ENCODE results near the gene PRTN3. TPM values are rescaled to one million over a fixed set of nuclear protein-coding genes. Genes with fewer than 3 reads are reported as not detected.

The PRTN3 gene
- total RNA-seq, 4 donors from 2014 or later: not detected

DNA sequence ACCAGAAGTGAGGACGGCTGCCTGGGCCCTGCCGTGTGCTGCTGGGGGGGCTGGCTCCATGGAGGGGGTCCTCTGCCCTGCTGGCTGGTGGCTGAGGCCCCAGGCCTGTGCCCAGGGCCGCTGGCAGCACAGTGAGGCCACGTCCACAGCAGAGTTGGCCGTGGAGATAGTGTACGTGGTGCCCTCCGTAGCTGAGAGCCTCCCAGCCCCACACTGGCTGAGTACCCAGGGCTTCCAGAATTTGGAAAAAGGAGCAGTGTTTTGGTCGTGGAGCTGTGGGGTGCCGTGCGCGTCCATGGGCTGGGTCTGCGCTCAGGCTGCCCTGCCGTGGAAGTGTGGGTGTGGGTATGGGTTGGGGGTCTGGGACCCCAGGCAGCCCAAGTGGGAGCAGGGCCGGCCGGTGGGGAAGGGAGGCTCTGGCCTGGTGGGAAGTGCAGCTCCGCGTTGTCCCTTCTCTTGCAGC, 37.7 kb upstream of the PRTN3 start:
- Histone ChIP-seq H3K27ac (peak overlapping the region in 3 of 4 donors; percentile 63 to 99 (median 71)), H3K27me3 (no peaks in the 10 kb centered on the region), H3K9me3 (no peaks in the 10 kb centered on the region), H3K4me1 (peaks cover 5 to 88% (median 54%) of the 10 kb centered on the region in 3 donors), H3K4me3 (peak overlapping the region in 1 of 2 donors; percentile 98), H3K36me3 (peaks cover 0 to 64% of the 10 kb centered on the region in 2 donors)
- WGBS, 2 donors (ENCODE audit: low coverage in 1 of 2): 20% methylated on average over 4 of the region's 17 CpGs; no CpG with 5 or more reads in 1 of the 2 donors
- no peak for TF ChIP-seq POLR2A (IDR thresholded peaks at IDR 0.05)
- no peak for TF ChIP-seq POLR2AphosphoS5 (IDR thresholded peaks at IDR 0.05)
- TF ChIP-seq EP300 (IDR thresholded peaks at IDR 0.05): no peak
- TF ChIP-seq, protein P1, sequence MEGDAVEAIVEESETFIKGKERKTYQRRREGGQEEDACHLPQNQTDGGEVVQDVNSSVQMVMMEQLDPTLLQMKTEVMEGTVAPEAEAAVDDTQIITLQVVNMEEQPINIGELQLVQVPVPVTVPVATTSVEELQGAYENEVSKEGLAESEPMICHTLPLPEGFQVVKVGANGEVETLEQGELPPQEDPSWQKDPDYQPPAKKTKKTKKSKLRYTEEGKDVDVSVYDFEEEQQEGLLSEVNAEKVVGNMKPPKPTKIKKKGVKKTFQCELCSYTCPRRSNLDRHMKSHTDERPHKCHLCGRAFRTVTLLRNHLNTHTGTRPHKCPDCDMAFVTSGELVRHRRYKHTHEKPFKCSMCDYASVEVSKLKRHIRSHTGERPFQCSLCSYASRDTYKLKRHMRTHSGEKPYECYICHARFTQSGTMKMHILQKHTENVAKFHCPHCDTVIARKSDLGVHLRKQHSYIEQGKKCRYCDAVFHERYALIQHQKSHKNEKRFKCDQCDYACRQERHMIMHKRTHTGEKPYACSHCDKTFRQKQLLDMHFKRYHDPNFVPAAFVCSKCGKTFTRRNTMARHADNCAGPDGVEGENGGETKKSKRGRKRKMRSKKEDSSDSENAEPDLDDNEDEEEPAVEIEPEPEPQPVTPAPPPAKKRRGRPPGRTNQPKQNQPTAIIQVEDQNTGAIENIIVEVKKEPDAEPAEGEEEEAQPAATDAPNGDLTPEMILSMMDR (IDR thresholded peaks at IDR 0.05): no peak
- ATAC-seq: no peak

DNA sequence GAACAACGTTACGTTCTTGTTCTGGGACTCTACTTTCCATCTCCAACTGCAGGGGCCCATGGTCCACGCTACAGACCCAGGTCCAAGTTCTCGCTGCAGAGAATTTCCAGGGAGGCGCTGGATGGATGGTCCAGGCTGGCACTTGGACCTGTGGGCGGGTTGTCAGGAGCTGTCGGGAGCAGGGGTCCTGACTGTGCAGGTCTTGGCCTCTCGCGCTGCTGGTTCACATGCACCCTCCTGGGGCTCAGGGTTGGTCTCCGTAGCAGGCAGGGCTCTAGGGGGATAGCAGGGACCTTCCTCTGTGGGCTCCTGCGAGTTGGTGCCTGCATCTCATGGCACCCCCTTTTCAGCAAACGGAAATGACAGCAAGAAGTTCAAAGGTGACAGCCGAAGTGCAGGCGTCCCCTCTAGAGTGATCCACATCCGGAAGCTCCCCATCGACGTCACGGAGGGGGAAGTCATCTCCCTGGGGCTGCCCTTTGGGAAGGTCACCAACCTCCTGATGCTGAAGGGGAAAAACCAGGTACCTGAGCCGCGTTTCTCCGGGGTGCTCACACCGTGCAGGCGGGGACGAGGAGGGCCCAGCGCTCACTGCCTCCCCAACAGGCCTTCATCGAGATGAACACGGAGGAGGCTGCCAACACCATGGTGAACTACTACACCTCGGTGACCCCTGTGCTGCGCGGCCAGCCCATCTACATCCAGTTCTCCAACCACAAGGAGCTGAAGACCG, 36.9 kb upstream of the PRTN3 start:
- no peaks in the 10 kb centered on the region for H3K27me3 ChIP-seq
- H3K4me3 ChIP-seq: no peak overlapping the region
- H3K9me3 ChIP-seq: no peaks in the 10 kb centered on the region
- H3K36me3 ChIP-seq: peaks cover 0 to 72% of the 10 kb centered on the region in 2 donors
- no peak for ATAC-seq
- WGBS, 2 donors (ENCODE audit: low coverage in 1 of 2): 71% methylated on average over 10 of the region's 31 CpGs; no CpG with 5 or more reads in 1 of the 2 donors
- TF ChIP-seq POLR2AphosphoS5 (IDR thresholded peaks at IDR 0.05) (no peak), POLR2A (IDR thresholded peaks at IDR 0.05) (no peak), EP300 (IDR thresholded peaks at IDR 0.05) (no peak)
- TF ChIP-seq, protein P1 (IDR thresholded peaks at IDR 0.05): no peak
- H3K4me1 ChIP-seq: peaks cover 5 to 81% (median 48%) of the 10 kb centered on the region in 3 donors
- H3K27ac ChIP-seq: peak overlapping the region in 2 of 4 donors; percentile 71 to 99

DNA sequence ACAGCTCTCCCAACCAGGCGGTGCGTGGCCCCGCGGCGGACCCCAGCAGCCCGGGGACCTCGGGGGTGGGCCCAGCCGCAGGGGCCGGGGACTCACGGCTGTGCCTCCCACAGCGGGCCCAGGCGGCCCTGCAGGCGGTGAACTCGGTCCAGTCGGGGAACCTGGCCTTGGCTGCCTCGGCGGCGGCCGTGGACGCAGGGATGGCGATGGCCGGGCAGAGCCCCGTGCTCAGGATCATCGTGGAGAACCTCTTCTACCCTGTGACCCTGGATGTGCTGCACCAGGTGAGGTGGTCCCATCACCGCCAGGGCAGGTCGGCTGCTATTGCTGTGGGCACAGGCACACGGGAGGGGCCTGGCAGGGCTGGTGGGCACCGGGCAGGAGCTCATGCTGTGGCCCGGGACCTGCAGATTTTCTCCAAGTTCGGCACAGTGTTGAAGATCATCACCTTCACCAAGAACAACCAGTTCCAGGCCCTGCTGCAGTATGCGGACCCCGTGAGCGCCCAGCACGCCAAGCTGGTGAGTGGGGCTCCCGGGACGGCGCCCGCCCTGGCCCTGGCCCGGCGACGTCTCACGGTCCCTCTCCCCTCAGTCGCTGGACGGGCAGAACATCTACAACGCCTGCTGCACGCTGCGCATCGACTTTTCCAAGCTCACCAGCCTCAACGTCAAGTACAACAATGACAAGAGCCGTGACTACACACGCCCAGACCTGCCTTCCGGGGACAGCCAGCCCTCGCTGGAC, 36.2 kb upstream of the PRTN3 start:
- WGBS, 2 donors (ENCODE audit: low coverage in 1 of 2): no CpG with 5 or more reads among the region's 53 CpGs
- Histone ChIP-seq H3K36me3 (peaks cover 0 to 79% of the 10 kb centered on the region in 2 donors), H3K4me1 (peaks cover 5 to 74% (median 41%) of the 10 kb centered on the region in 3 donors), H3K4me3 (no peak overlapping the region), H3K9me3 (no peaks in the 10 kb centered on the region), H3K27ac (peak overlapping the region in 1 of 4 donors; percentile 0), H3K27me3 (no peaks in the 10 kb centered on the region)
- no peak for ATAC-seq
- no peak for TF ChIP-seq POLR2A (IDR thresholded peaks at IDR 0.05)
- TF ChIP-seq, protein P1 (IDR thresholded peaks at IDR 0.05): no peak
- no peak for TF ChIP-seq EP300 (IDR thresholded peaks at IDR 0.05)
- TF ChIP-seq POLR2AphosphoS5 (IDR thresholded peaks at IDR 0.05): no peak

DNA sequence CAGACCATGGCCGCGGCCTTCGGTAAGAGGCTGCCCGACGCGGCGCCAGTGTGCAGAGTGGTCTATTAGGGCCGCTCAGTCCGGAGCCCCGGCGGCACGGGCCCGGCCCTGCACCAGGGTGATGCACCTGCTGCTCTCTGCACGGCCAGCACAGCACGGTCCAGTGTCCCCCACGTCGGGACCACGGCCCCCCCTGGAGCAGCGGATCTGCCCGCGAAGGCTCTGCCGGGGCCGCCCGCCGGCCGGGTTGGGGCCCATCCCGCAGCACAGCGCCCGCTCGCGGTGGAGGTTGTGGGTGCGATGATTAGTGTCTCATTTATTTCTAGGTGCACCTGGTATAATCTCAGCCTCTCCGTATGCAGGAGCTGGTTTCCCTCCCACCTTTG, 35.6 kb upstream of the PRTN3 start:
- no peaks in the 10 kb centered on the region for H3K9me3 ChIP-seq
- H3K36me3 ChIP-seq: peaks cover 0 to 81% of the 10 kb centered on the region in 2 donors
- WGBS, 2 donors (ENCODE audit: low coverage in 1 of 2): no CpG with 5 or more reads among the region's 33 CpGs
- no peak for ATAC-seq
- TF ChIP-seq POLR2AphosphoS5 (IDR thresholded peaks at IDR 0.05): no peak
- no peak for TF ChIP-seq EP300 (IDR thresholded peaks at IDR 0.05)
- no peak for TF ChIP-seq POLR2A (IDR thresholded peaks at IDR 0.05)
- TF ChIP-seq, protein P1 (IDR thresholded peaks at IDR 0.05): no peak
- peaks cover 5 to 68% (median 35%) of the 10 kb centered on the region in 3 donors for H3K4me1 ChIP-seq
- no peak overlapping the region for H3K4me3 ChIP-seq
- H3K27ac ChIP-seq: no peak overlapping the region
- no peaks in the 10 kb centered on the region for H3K27me3 ChIP-seq

Measured in gastroesophageal sphincter (tissue), 4 donors.